Measurements from ENCODE around the gene KDM5D. TPM values are rescaled to one million over a fixed set of nuclear protein-coding genes. Genes with fewer than 3 reads are reported as not detected.

The KDM5D gene
- total RNA-seq: 18.1 TPM in 1 of 2 replicates, not detected in the other

DNA sequence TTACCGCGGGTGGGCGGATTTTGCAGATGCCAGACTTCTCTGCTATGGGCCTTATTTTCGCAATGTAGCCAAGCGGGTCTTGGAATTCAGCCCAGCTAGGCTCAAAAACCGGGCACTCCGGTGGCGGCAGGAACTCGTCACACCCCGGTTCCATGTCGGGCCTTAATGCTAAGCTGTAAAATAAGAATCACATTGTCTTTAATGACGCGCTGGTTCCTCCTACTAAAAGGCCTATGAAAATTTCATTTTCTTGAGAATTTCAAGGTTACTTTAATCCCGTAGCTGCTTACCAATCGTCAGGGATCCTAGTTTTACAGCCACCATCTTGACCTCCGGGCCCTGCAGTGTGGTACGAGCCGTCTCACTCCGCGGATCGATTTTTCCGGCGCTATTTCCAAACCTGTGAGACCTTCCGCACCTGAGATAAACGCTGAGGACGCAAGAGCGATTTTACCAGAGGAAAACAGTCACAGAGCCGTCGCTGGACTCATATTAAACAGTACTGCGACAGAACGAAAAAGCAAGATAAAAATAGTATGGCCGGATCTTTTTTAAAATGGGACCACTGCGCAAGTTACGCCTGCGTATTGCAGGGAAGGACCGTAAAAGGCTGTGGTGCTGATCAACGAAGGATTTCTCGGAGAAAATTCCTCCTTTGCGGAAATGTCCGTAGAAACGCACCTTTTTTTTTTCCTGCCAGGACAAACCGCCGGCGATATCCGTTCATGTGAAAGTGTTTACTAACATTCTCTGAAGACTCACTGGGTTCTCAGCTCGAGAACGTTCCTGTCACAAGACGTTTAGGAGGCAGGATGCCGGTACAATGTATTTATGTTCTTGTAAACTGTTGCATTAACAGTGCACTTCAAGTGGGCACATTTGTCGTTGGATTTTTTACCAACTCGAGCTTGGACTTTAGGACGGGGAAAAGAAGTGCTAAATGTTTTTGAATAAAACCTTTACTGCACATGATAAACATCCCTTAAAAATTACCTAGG is at the start of gene KDM5D:
Gene KDM5D, minus strand, starts transcription at position 346 of the 998 bp plus-strand sequence. Its CDS starts 192 bp downstream, at position 154.

All from dermis lymphatic vessel endothelial cell (primary cell).